HG02970 (cell line): ENCODE results near the gene KIF24.
"Not testable (repeated sequence)": the region's sequence is repeated elsewhere in the genome, so short reads cannot be mapped to it uniquely, and the experiment has no call there.

Experiments
- ATAC-seq: cut with Tn5 transposase; IDR thresholded peaks from one replicate; pipeline ENCODE4 v1.9.1; 2021; ENCODE audit warnings: mild to moderate bottlenecking, moderate library complexity, moderate number of reproducible peaks; ENCODE audit not compliant: unreplicated experiment, low FRiP score

The KIF24 gene

GRCh38 chr9:34328500-34328986 is 525 bp downstream of the KIF24 start:
- ATAC-seq = peak; percentile 1

DNA sequence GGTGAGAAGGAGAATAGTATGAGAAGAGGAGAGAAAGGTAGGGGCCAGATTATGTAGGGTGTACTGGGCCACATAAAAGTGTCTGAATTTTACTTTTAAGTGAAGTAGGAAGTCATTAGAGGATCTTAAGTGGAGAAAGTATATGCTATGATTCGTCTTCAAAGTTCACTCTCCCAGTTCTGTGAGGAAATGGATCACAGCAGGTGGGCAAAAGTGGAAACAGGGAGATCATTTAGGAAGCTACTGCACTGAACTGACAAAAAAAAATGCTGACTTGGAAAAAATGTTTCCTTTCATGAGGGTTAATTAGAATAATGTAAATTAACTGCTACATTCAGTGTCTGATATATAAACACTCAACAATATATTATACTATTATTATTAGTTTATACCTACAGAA is 2.4 kb downstream of the KIF24 start:
- no peak for ATAC-seq

- ATAC-seq = no peak
Measured at GRCh38 chr9:34322899-34323591, 6.0 kb downstream of the KIF24 start.

DNA sequence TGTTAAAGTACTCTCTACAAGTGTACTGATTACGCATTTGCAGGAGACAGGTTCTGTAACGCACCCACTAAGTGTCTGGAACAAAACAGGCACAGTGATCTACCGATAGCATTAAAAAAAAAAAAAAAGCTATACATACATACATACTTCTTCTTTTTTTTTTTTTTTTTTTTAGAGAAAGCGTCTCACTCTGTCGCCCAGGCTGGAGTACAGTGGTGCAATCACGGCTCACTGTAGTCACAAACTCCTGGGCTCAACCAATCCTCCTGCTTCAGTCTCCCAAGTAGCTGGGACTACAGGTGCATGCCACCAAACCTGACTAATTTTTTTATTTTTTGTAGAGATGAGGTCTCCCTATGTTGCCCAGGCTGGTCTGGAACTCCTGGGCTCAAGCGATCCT is 7.6 kb downstream of the KIF24 start:
- ATAC-seq = no peak

DNA sequence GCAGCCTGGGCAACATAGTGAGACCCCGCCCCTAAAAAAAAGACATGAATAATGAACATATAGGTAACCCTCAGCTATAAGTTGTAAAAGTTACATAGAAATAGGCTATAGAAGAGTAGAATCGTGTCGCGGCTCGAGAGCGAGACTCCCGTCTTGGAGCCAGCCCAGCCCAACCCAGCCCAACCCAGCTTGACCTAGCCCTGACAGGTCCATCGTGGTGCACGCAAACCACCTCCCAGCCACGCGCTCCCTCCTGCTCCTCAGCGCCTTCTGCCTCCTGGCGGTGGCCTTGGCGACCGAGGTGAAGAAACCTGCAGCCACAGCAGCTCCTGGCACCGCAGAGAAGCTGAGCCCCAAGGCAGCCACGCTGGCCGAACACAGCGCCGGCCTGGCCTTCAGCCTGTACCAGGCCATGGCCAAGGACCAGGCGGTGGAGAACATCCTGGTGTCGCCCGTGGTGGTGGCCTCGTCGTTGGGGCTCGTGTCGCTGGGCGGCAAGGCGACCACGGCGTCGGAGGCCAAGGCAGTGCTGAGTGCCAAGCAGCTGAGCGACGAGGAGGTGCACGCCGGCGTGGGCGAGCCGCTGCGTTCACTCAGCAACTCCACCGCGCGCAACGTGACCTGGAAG is 10.8 kb downstream of the KIF24 start:
- ATAC-seq = no peak

- no peak for ATAC-seq
Measured at GRCh38 chr9:34317436-34317835, 11.6 kb downstream of the KIF24 start.

- no peak for ATAC-seq
Measured at GRCh38 chr9:34311499-34312185, 17.4 kb downstream of the KIF24 start.

DNA sequence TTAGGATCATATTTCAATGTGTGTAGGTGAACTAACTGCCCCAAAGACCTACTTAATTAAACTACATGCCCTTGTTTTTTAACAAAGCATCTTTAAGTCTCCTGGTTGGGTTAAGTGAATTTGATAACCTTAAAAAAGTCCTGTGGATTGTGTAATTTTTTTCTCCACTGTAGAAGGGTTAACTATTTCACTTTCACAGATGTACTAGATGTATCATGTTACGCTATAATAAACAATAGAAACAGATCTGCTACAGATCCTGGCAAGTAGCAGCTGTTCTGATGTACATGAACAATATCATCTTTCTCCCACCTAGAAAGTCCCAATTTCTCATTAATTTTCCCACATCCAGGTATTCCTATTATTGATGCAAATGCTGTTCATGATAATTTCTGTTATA is 18.9 kb downstream of the KIF24 start:
- ATAC-seq = no peak

GRCh38 chr9:34308316-34308715 is 20.8 kb downstream of the KIF24 start:
- not testable (repeated sequence) for ATAC-seq

GRCh38 chr9:34301064-34301463 is 28.0 kb downstream of the KIF24 start:
- ATAC-seq = not testable (repeated sequence)

DNA sequence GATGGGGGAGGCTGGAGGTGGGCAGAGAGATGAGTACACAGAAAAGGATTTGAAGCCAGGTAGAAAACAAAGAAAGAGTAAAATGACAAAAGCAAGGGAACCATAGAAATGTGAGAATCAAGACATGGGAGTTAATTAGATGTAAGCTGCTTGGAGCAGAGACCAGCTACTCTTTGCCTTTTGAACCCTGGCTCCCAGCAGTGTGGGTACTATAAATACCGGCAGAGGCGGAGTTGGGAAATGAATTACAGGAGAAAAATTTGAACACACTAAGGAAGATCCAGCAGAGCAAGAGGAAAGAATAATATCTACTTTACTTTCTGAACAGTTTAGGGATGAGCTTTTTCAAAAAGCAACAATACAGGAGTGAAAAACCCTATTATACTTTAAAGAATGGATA is 36.5 kb downstream of the KIF24 start:
- no peak for ATAC-seq

- no peak for ATAC-seq
Measured at GRCh38 chr9:34291423-34291822, 37.6 kb downstream of the KIF24 start.

- ATAC-seq = no peak
Measured at GRCh38 chr9:34291023-34291422, 38.0 kb downstream of the KIF24 start.

DNA sequence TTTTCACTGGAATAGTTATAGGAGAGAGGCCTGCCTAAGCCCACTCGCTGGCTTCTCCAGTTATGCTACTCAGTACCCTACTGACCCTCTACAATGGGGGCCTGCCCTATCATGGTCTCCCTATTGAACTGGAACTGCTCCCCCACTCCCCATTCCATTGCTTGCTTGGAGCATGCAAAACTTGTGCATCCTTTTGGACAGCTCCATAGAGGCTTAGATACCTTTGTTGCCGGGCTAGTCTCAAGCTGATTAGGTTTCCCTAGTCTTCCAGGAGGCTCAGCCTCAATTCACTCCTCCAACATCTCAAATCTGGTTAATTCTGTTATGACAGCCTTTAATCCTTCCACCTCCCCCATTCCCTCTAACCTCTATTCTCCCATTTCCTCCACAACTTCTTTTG is 39.9 kb downstream of the KIF24 start:
- no peak for ATAC-seq

GRCh38 chr9:34282096-34282495 is 47.0 kb downstream of the KIF24 start:
- no peak for ATAC-seq

- ATAC-seq = no peak
Measured at GRCh38 chr9:34279411-34279810, 49.7 kb downstream of the KIF24 start.
